ENCODE measurements around the gene HSFY1. TPM values are rescaled to one million over a fixed set of nuclear protein-coding genes. Genes with fewer than 3 reads are reported as not detected.
"Not testable (repeated sequence)": the region's sequence is repeated elsewhere in the genome, so short reads cannot be mapped to it uniquely, and the experiment has no call there.

The HSFY1 gene, protein sequence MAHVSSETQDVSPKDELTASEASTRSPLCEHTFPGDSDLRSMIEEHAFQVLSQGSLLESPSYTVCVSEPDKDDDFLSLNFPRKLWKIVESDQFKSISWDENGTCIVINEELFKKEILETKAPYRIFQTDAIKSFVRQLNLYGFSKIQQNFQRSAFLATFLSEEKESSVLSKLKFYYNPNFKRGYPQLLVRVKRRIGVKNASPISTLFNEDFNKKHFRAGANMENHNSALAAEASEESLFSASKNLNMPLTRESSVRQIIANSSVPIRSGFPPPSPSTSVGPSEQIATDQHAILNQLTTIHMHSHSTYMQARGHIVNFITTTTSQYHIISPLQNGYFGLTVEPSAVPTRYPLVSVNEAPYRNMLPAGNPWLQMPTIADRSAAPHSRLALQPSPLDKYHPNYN
- not detected for total RNA-seq

GRCh38 chrY:18546420-18546819 lies at the start of gene HSFY1:
Gene HSFY1 (plus strand): TSS chrY:18546720. CDS start chrY:18546788, 68 bp downstream.
- not testable (repeated sequence) for ATAC-seq

- not testable (repeated sequence) for ATAC-seq
Measured at GRCh38 chrY:18504266-18504665, 42.3 kb upstream of the HSFY1 start.

GRCh38 chrY:18530995-18531655 lies 15.4 kb upstream of the HSFY1 start:
- ATAC-seq, result not testable (repeated sequence)

GRCh38 chrY:18538952-18539351 lies 7.6 kb upstream of the HSFY1 start:
- ATAC-seq, result not testable (repeated sequence)

GRCh38 chrY:18553132-18553531 lies 6.6 kb downstream of the HSFY1 start:
- not testable (repeated sequence) for ATAC-seq

- not testable (repeated sequence) for ATAC-seq
Measured at GRCh38 chrY:18565915-18566314, 19.4 kb downstream of the HSFY1 start.

Other genes with a start within 250 kb of the HSFY1 start
- not detected for gene HSFY2, start 227.0 kb downstream of the HSFY1 start, total RNA-seq